Activated CD8-positive, alpha-beta memory T cell treated with anti-CD3 and anti-CD28 coated beads for 36 hours (primary cell): ENCODE measurements around the gene SEC16A. TPM values are rescaled to one million over a fixed set of nuclear protein-coding genes. Genes with fewer than 3 reads are reported as not detected.

Source experiments
- CTCF ChIA-PET: fragments of 350-600 bp; sonication (Branson Sonifier 250); formaldehyde crosslinking; loops from one replicate; lab custom pipeline; 2021; ENCODE audit warnings: antibody characterized with exemption; lab: Charles Lee
- POLR2A ChIA-PET: fragments of 350-600 bp; sonication (Branson Sonifier 250); formaldehyde crosslinking; loops from one replicate; lab custom pipeline; 2021; ENCODE audit warnings: antibody characterized with exemption; lab: Charles Lee
- total RNA-seq, 2 experiments: library from RNA; stranded (reverse); gene quantifications; one replicate each; pipeline ENCODE4 v1.2.3, GENCODE V29; 2021

The SEC16A gene
- total RNA-seq, 2 experiments from 2014 or later, result 78.7 to 80.9 TPM

DNA sequence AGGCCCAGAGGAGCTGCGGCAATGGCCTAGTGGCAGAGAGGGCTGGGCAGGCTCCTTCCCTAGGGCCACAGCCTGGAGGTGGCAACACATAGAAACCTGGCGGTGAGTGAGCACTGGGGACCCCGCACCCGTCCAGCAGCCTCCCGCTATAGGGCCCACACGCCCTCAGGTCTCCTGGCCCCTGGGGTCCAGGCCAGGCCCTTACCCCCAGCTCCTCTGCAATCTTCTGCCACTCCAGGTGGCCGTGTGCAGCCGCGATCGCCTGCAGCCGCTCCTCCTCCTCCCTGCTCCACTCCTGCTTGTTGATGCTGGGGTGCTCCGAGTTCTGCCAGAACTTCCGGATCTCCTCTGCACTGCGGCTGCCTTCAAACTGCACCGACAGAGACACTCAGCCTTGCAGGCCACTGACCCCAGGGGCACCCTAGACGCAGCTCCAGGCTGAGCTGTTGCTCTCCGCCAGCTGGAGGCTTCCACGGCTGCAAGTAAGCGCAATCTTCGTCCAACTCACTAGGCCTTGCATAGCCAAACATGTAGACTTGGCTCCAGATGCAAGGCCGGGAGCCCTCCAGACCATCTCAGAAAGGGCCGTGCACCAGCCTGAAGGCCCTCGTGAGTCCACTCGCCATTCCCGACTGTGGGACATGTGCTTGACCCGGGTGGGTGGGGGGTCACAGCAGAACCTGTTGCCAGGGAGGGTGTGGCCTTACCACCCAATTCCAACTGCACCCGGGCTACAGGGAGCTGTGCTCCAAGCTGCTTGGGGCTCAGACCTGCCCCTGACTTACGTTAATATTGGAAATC is 90.9 kb downstream of the SEC16A start:
- ChIA-PET POLR2A (no interaction called here), CTCF (interaction anchor here (1.5 kb wide), 1 partner anchor 9 kb away, joined by 5 read pairs; no protein-coding TSS in a partner anchor)

Other genes starting within 250 kb of the SEC16A start
- 10 to 100 TPM; 17.8 to 18.2 TPM for gene QSOX2, start 237.2 kb downstream of the SEC16A start, total RNA-seq
- not detected for gene CCDC187, start 178.9 kb downstream of the SEC16A start, total RNA-seq
- gene GPSM1, start 155.5 kb downstream of the SEC16A start, total RNA-seq, result 1 to 10 TPM; 7.5 to 8.6 TPM
- 10 to 100 TPM; 29.6 to 31.8 TPM for gene DNLZ, start 119.3 kb downstream of the SEC16A start, total RNA-seq
- 1 to 10 TPM; 1.8 to 2.7 TPM for gene CARD9, start 109.4 kb downstream of the SEC16A start, total RNA-seq
- gene SNAPC4, start 82.9 kb downstream of the SEC16A start, total RNA-seq, result 10 to 100 TPM; 23.4 to 24.5 TPM
- gene ENTR1, start 72.4 kb downstream of the SEC16A start, total RNA-seq, result 10 to 100 TPM; 55.7 to 55.8 TPM
- gene PMPCA, start 72.4 kb downstream of the SEC16A start, total RNA-seq, result 100 to 1,000 TPM; 117 to 120 TPM
- 10 to 100 TPM; 15.9 to 16.5 TPM for gene INPP5E, start 43.2 kb downstream of the SEC16A start, total RNA-seq
- gene NOTCH1, start 63.0 kb upstream of the SEC16A start, total RNA-seq, result 10 to 100 TPM; 69.5 to 71.4 TPM
- gene EGFL7, start 179.9 kb upstream of the SEC16A start, total RNA-seq, result under 1 TPM; 0.69 to 0.70 TPM
- gene AGPAT2, start 204.4 kb upstream of the SEC16A start, total RNA-seq, result 10 to 100 TPM; 16.2 to 18.5 TPM
- not detected for gene DIPK1B, start 229.5 kb upstream of the SEC16A start, total RNA-seq